GM12878 (cell line): ENCODE results near the gene CLEC4M. TPM values are rescaled to one million over a fixed set of nuclear protein-coding genes. Genes with fewer than 3 reads are reported as not detected.

ENCODE experiments used
- ATAC-seq: fragments of 200-7000 bp; cut with Tn5 transposase; 3 replicates; pipeline ENCODE4 v1.9.1; 2020; ENCODE audit warnings: mild to moderate bottlenecking, moderate library complexity
- BruUV-seq: library from RNA; stranded (reverse); fragments of 400-500 nt; replicated peaks from 2 replicates; lab custom pipeline; 2021; lab: Mats Ljungman, UMichigan
- CTCF ChIA-PET: fragments of 300-600 bp; sonication (Branson Sonifier 250); formaldehyde crosslinking; extraction: SDS; loops from one replicate; lab custom pipeline; 2021; ENCODE audit warnings: inconsistent platforms; lab: Yijun Ruan, JAX
- POLR2A ChIA-PET: fragments of 350-600 bp; formaldehyde crosslinking; extraction: SDS; loops from one replicate; lab custom pipeline; 2021; ENCODE audit warnings: inconsistent platforms; lab: Charles Lee
- RAD21 ChIA-PET: fragments of 300-600 bp; sonication (Branson Sonifier 250); formaldehyde crosslinking; loops from one replicate; lab custom pipeline; 2023; ENCODE audit warnings: antibody characterized with exemption; ENCODE audit not compliant: unreplicated experiment; lab: Charles Lee
- SMC1A ChIA-PET: fragments of 300-600 bp; sonication (Branson Sonifier 250); formaldehyde crosslinking; loops from one replicate; lab custom pipeline; 2023; ENCODE audit not compliant: unreplicated experiment, uncharacterized antibody; lab: Charles Lee
- DNase-seq: peaks from one replicate; pipeline ENCODE4 v3.0.0-alpha.2; 2011; ENCODE audit warnings: low read depth, low spot score
- FAIRE-seq: peaks from 3 replicates; lab custom pipeline; 2011; peaks lifted over from hg19 to GRCh38; lab: Jason Lieb, UNC
- H2AFZ ChIP-seq: 2 replicates; pipeline ENCODE4 v1.6.0; 2011; ENCODE audit warnings: low read depth, low read length, control low read depth; ENCODE audit not compliant: control insufficient read depth
- H3K27ac ChIP-seq: 2 replicates; pipeline ENCODE4 v1.5.1; 2011; ENCODE audit warnings: control low read depth; ENCODE audit not compliant: control insufficient read depth, insufficient read depth
- H3K27me3 ChIP-seq, 2 experiments: replicated peaks in 1 of 2; 2 replicates each; pipeline versions ENCODE4 v1.6.0 to v1.6.1; 2011; ENCODE audit warnings: low read length in 1 of 2; ENCODE audit not compliant: control insufficient read depth in 2 of 2, insufficient read depth in 2 of 2
- H3K36me3 ChIP-seq, 2 experiments: 2 replicates each; pipeline ENCODE4 v1.5.1; 2011; ENCODE audit warnings: low read length in 1 of 2; ENCODE audit not compliant: control insufficient read depth in 2 of 2, insufficient read depth in 2 of 2
- H3K4me1 ChIP-seq: 2 replicates; pipeline ENCODE4 v1.6.1; 2011; ENCODE audit warnings: mild to moderate bottlenecking, low read length, moderate library complexity, mixed read lengths; ENCODE audit not compliant: control insufficient read depth, insufficient read depth
- H3K4me2 ChIP-seq: 2 replicates; pipeline ENCODE4 v1.6.0; 2011; ENCODE audit warnings: control low read depth; ENCODE audit not compliant: control insufficient read depth, insufficient read depth
- H3K4me3 ChIP-seq: fragments of 200-600 bp; sonication (generic); 2 replicates; pipeline ENCODE4 v1.5.1; 2016
- H3K79me2 ChIP-seq: 2 replicates; pipeline ENCODE4 v1.6.0; 2011; ENCODE audit warnings: low read length; ENCODE audit not compliant: control insufficient read depth, insufficient read depth
- H3K9ac ChIP-seq: 2 replicates; pipeline ENCODE4 v1.8.0; 2011; ENCODE audit warnings: low read length, control low read depth, mixed read lengths; ENCODE audit not compliant: control insufficient read depth, insufficient read depth
- H3K9me3 ChIP-seq: replicated peaks from 3 replicates; pipeline ENCODE4 v1.5.1; 2011; ENCODE audit warnings: mild to moderate bottlenecking, low read length; ENCODE audit not compliant: control insufficient read depth, insufficient read depth
- H4K20me1 ChIP-seq: 2 replicates; pipeline ENCODE4 v1.6.0; 2011; ENCODE audit not compliant: control insufficient read depth, insufficient read depth
- CEBPB ChIP-seq, 2 experiments: fragments of 150-350 bp in 1 of 2; IDR thresholded peaks; 2 replicates each; pipeline ENCODE4 v1.6.1; 2012 to 2014; ENCODE audit warnings: low read depth in 2 of 2, low read length in 2 of 2, borderline replicate concordance in 1 of 2, inconsistent platforms in 1 of 2
- CREM ChIP-seq: IDR thresholded peaks from 2 replicates; pipeline ENCODE4 v1.6.1; 2014; ENCODE audit warnings: antibody characterized with exemption, low read depth
- EGR1 ChIP-seq, 2 experiments: IDR thresholded peaks; 1 replicate in 1 of 2; 2 replicates in 1 of 2; pipeline ENCODE4 v1.6.1; 2011 to 2012; ENCODE audit warnings: low read depth in 2 of 2, low read length in 2 of 2, borderline replicate concordance in 1 of 2, mild to moderate bottlenecking in 1 of 2, moderate library complexity in 1 of 2
- EP300 ChIP-seq, 2 experiments: fragments of 150-350 bp in 1 of 2; IDR thresholded peaks; 2 replicates each; pipeline ENCODE4 v1.6.1; 2011 to 2012; ENCODE audit warnings: low read depth in 2 of 2, low read length in 2 of 2, borderline replicate concordance in 1 of 2, improper control_type of control experiment in 1 of 2, inconsistent platforms in 1 of 2; ENCODE audit not compliant: control insufficient read depth in 1 of 2
- HDGF ChIP-seq: fragments of 450-650 bp; IDR thresholded peaks from 2 replicates; pipeline ENCODE4 v1.6.1; 2016; ENCODE audit warnings: antibody characterized with exemption
- IRF4 ChIP-seq: IDR thresholded peaks from 2 replicates; pipeline ENCODE4 v1.6.1; 2011; ENCODE audit warnings: low read depth, low read length
- KDM1A ChIP-seq: fragments of 200-600 bp; sonication (generic); IDR thresholded peaks from 2 replicates; pipeline ENCODE4 v1.6.1; 2016; ENCODE audit warnings: borderline replicate concordance
- LARP7 ChIP-seq: fragments of 450-650 bp; IDR thresholded peaks from 2 replicates; pipeline ENCODE4 v1.6.1; 2017; ENCODE audit warnings: mild to moderate bottlenecking
- NFIC ChIP-seq: IDR thresholded peaks from 2 replicates; pipeline ENCODE4 v1.6.1; 2012; ENCODE audit warnings: low read depth, mild to moderate bottlenecking, inconsistent platforms, low read length, moderate library complexity
- POLR2AphosphoS2 ChIP-seq: IDR thresholded peaks from 2 replicates; pipeline ENCODE4 v1.6.1; 2011; ENCODE audit warnings: low read depth, mild to moderate bottlenecking, low read length, improper control_type of control experiment, moderate library complexity
- RB1 ChIP-seq: fragments of 450-650 bp; formaldehyde crosslinking; IDR thresholded peaks from 2 replicates; pipeline ENCODE4 v1.6.1; 2017; ENCODE audit warnings: mild to moderate bottlenecking, borderline replicate concordance
- ZNF207 ChIP-seq: fragments of 450-650 bp; IDR thresholded peaks from 2 replicates; pipeline ENCODE4 v1.6.1; 2014; ENCODE audit warnings: antibody characterized with exemption, mild to moderate bottlenecking, borderline replicate concordance
- WGBS: methylation state at CpG from one replicate; pipeline ENCODE4 v1.1.6; 2016; ENCODE audit warnings: low lambda C conversion rate; ENCODE audit not compliant: insufficient replicate concordance, insufficient coverage; ENCODE audit errors: missing lambda C conversion rate; 5-methylcytosine and 5-hydroxymethylcytosine counted together
- in situ Hi-C: fragments of 300-500 bp; cut with MboI; formaldehyde crosslinking; loops from 9 replicates; pipeline ENCODE4 v1.14.3; 2018; ENCODE audit warnings: mixed read lengths
- intact Hi-C: fragments of 100-400 bp; cut with micrococcal nuclease; formaldehyde crosslinking; loops from one replicate; pipeline ENCODE4 v1.14.2; 2022; ENCODE audit not compliant: unreplicated experiment
- polyA plus RNA-seq, 11 experiments: library from polyadenylated mRNA; depleted of rRNA in 4 of 11; unstranded in 6 of 11; stranded (reverse) in 5 of 11; fragments of >200 nt; fragmentation: Nextera tagmentation in 4 of 11; fragmentation: Illumina TruSeq in 1 of 11; extraction: Ambion mirVana in 4 of 11; extraction: Trizol in 1 of 11; gene quantifications; 1 replicate in 1 of 11; 2 replicates in 10 of 11; pipeline versions ENCODE4 v1.2.1 to v1.2.3, GENCODE V29; 2011 to 2016; ENCODE audit warnings: inconsistent platforms in 2 of 11, missing spikeins in 2 of 11, low read depth in 1 of 11
- total RNA-seq, 4 experiments: library from RNA; depleted of rRNA in 3 of 4; stranded (reverse); fragments of >200 nt in 3 of 4; fragmentation: Illumina TruSeq in 1 of 4; extraction: Trizol in 1 of 4; gene quantifications; 2 replicates each; pipeline versions ENCODE4 v1.2.1 to v1.2.3, GENCODE V29; 2013 to 2021
- TF ChIP-seq, protein P1 (sequence below): fragments of 150-350 bp; IDR thresholded peaks from 2 replicates; pipeline ENCODE4 v1.6.1; 2016; ENCODE audit warnings: low read depth, low read length
- TF ChIP-seq, protein P2 (sequence below): fragments of 450-650 bp; IDR thresholded peaks from 2 replicates; pipeline ENCODE4 v1.6.1; 2017; ENCODE audit warnings: mild to moderate bottlenecking, moderate library complexity

Gene CLEC4M
- total and polyA plus RNA-seq, 10 of the 15 experiments (the other 5 are each of a cell fraction or from before 2014, with no cell fraction given), result 0.11 to 0.42 (median 0.25) TPM; not detected in 1

DNA sequence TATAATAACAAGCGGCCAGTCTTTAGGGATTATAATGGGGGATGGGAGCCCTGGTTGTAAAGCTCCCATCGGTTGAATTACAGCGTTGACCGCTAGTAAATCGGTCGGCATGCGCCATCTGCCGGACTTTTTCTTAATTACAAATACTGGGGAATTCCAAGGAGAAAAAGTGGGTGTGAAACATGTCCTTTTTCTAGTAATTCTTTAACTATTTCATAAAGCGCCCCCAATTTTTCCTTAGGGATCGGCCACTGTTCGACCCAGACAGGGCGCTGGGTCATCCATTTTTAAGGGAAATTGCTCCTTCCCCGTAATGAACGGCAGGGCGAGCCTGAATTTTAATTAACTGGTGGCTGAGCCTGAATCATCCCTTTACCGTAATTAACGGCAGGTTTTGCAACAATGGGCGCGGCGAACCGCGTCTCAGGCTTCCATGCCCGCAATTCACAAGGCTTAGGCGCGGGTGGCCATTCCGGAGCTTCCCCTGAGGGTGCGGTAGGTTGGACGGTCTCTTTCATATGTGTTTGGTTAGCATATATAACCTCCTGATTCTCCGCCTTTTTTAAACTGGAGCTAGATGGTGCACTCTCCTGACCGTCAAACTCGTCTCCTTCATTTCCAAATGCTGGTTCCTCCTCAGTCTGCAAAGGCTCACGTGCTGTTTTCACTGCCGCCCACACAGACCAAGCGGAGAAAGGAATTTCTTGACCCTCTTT lies 36.8 kb downstream of the CLEC4M start:
- ATAC-seq, result peak; percentile 88
- peak overlapping the region; percentile 9; the same call in 1 of the 2 replicates for H3K4me3 ChIP-seq
- 6% methylated on average over 34 of the region's 34 CpGs for WGBS
- H3K27me3 ChIP-seq, result no peaks in the 10 kb centered on the region
- H3K9ac ChIP-seq, result no peak overlapping the region; the same call in 1 of the 2 replicates
- no peaks in the 10 kb centered on the region for H3K36me3 ChIP-seq
- CTCF ChIA-PET, result interaction anchor here (0.6 to 4.5 kb wide), 29 partner anchors 9 to 698 kb away, joined by 3 to 42 read pairs (median 5); partner anchors contain the start of genes MCEMP1, RETN and TRAPPC5
- H4K20me1 ChIP-seq, result no peaks in the 10 kb centered on the region
- no peaks in the 10 kb centered on the region for H3K79me2 ChIP-seq
- intact Hi-C loops, result loop anchor here (1.0 to 10.0 kb wide), 6 partner anchors 19 to 415 kb away; no protein-coding TSS in a partner anchor
- DNase-seq, result no peak
- RAD21 ChIA-PET, result interaction anchor here (0.6 to 3.9 kb wide), 30 partner anchors 10 to 697 kb away, joined by 3 to 48 read pairs (median 4); partner anchors contain the start of genes MCEMP1, MCOLN1, PET100 and TRAPPC5
- SMC1A ChIA-PET, result interaction anchor here (0.6 to 3.9 kb wide), 29 partner anchors 12 to 558 kb away, joined by 3 to 24 read pairs (median 4); partner anchors contain the start of genes MCEMP1 and TRAPPC5
- POLR2A ChIA-PET, result interaction anchor here (0.6 to 1.9 kb wide), 7 partner anchors 26 to 231 kb away, joined by 3 to 9 read pairs (median 3); partner anchors contain the start of genes FCER2 and TRAPPC5
- H3K27ac ChIP-seq, result no peak overlapping the region
- no peak for FAIRE-seq
- peak overlapping the region; percentile 74 for H2AFZ ChIP-seq
- in situ Hi-C loops, result loop anchor here (5.0 kb wide), 1 partner anchor 232 kb away; no protein-coding TSS in a partner anchor
- peaks cover 6% of the 10 kb centered on the region; the same call in 2 of the 3 replicates for H3K9me3 ChIP-seq
- BruUV-seq, result no TSS peak
- H3K4me2 ChIP-seq, result peak overlapping the region; percentile 84
- H3K4me1 ChIP-seq, result 0 out of 2 replicates have a peak, but pooled peaks cover 3% of the 10 kb centered on the region
- TF ChIP-seq LARP7, result 0 out of 2 replicates have a peak, but pooled peaks have one; percentile 20
- TF ChIP-seq, protein P1, sequence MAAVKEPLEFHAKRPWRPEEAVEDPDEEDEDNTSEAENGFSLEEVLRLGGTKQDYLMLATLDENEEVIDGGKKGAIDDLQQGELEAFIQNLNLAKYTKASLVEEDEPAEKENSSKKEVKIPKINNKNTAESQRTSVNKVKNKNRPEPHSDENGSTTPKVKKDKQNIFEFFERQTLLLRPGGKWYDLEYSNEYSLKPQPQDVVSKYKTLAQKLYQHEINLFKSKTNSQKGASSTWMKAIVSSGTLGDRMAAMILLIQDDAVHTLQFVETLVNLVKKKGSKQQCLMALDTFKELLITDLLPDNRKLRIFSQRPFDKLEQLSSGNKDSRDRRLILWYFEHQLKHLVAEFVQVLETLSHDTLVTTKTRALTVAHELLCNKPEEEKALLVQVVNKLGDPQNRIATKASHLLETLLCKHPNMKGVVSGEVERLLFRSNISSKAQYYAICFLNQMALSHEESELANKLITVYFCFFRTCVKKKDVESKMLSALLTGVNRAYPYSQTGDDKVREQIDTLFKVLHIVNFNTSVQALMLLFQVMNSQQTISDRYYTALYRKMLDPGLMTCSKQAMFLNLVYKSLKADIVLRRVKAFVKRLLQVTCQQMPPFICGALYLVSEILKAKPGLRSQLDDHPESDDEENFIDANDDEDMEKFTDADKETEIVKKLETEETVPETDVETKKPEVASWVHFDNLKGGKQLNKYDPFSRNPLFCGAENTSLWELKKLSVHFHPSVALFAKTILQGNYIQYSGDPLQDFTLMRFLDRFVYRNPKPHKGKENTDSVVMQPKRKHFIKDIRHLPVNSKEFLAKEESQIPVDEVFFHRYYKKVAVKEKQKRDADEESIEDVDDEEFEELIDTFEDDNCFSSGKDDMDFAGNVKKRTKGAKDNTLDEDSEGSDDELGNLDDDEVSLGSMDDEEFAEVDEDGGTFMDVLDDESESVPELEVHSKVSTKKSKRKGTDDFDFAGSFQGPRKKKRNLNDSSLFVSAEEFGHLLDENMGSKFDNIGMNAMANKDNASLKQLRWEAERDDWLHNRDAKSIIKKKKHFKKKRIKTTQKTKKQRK, result no peak
- no peak for TF ChIP-seq EGR1 (IDR thresholded peaks at IDR 0.05; ENCODE audit: borderline replicate concordance in 1 of 2, low read depth in 2 of 2, low read length in 2 of 2)
- no peak for TF ChIP-seq CEBPB (IDR thresholded peaks at IDR 0.05; ENCODE audit: borderline replicate concordance in 1 of 2, low read depth in 2 of 2, low read length in 2 of 2)
- TF ChIP-seq HDGF, result no peak
- TF ChIP-seq ZNF207, result no peak
- no peak for TF ChIP-seq EP300 (IDR thresholded peaks at IDR 0.05; ENCODE audit: borderline replicate concordance in 1 of 2, control insufficient read depth in 1 of 2, low read depth in 2 of 2, low read length in 2 of 2)
- TF ChIP-seq POLR2AphosphoS2, result no peak
- no peak for TF ChIP-seq IRF4
- peak; percentile 47; the same call in 1 of the 2 replicates for TF ChIP-seq NFIC
- no peak for TF ChIP-seq RB1
- TF ChIP-seq CREM, result no peak
- TF ChIP-seq, protein P2, sequence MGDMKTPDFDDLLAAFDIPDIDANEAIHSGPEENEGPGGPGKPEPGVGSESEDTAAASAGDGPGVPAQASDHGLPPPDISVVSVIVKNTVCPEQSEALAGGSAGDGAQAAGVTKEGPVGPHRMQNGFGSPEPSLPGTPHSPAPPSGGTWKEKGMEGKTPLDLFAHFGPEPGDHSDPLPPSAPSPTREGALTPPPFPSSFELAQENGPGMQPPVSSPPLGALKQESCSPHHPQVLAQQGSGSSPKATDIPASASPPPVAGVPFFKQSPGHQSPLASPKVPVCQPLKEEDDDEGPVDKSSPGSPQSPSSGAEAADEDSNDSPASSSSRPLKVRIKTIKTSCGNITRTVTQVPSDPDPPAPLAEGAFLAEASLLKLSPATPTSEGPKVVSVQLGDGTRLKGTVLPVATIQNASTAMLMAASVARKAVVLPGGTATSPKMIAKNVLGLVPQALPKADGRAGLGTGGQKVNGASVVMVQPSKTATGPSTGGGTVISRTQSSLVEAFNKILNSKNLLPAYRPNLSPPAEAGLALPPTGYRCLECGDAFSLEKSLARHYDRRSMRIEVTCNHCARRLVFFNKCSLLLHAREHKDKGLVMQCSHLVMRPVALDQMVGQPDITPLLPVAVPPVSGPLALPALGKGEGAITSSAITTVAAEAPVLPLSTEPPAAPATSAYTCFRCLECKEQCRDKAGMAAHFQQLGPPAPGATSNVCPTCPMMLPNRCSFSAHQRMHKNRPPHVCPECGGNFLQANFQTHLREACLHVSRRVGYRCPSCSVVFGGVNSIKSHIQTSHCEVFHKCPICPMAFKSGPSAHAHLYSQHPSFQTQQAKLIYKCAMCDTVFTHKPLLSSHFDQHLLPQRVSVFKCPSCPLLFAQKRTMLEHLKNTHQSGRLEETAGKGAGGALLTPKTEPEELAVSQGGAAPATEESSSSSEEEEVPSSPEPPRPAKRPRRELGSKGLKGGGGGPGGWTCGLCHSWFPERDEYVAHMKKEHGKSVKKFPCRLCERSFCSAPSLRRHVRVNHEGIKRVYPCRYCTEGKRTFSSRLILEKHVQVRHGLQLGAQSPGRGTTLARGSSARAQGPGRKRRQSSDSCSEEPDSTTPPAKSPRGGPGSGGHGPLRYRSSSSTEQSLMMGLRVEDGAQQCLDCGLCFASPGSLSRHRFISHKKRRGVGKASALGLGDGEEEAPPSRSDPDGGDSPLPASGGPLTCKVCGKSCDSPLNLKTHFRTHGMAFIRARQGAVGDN, result no peak
- no peak for TF ChIP-seq KDM1A
